Measurements from ENCODE around the gene POU6F2. TPM values are rescaled to one million over a fixed set of nuclear protein-coding genes. Genes with fewer than 3 reads are reported as not detected.

The POU6F2 gene
- total and polyA plus RNA-seq, 4 donors, result 0.38 to 1.9 (median 1.5) TPM; not detected in 1

DNA sequence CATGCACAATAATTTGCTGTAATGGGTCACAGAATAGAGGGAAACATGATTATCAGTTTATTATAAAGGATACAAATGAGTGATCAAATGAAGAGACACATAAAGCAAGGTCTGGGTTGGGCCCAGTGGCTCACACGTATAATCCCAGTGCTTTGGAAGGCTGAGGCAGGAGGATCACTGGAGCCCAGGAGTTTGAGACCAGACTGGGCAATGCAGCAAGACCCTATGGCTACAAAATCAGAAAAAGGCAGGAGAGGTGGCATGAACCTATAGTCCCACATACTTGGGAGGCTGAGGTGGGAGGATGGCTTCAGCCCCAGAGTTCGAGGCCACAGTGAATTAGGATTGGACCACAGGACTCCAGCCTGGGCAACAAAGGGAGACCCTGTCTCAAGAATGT lies 421.7 kb downstream of the POU6F2 start:
- no peaks in the 10 kb centered on the region for H3K36me3 ChIP-seq (ENCODE audit: control insufficient read depth in 1 of 2, insufficient read depth in 2 of 2, low read length in 1 of 2)
- intact Hi-C loops (cut with DNase I), result no loop called here
- H3K9me3 ChIP-seq (ENCODE audit: control insufficient read depth, low read length), result no peaks in the 10 kb centered on the region
- 86 to 91% methylated on average over 2 of the region's 2 CpGs for WGBS, 2 donors
- H3K4me3 ChIP-seq (ENCODE audit: low read length in 2 of 2), result no peak overlapping the region
- DNase-seq, result no peak
- no peaks in the 10 kb centered on the region for H3K4me1 ChIP-seq (ENCODE audit: control insufficient read depth in 1 of 2, insufficient read depth in 2 of 2, low read length in 2 of 2)
- H3K27ac ChIP-seq (ENCODE audit: low read depth in 1 of 2, low read length in 2 of 2), result no peak overlapping the region
- ATAC-seq (ENCODE audit: low FRiP score), result no peak
- no peaks in the 10 kb centered on the region for H3K27me3 ChIP-seq (ENCODE audit: control insufficient read depth in 1 of 2, insufficient read depth in 2 of 2, low read length in 1 of 2)

DNA sequence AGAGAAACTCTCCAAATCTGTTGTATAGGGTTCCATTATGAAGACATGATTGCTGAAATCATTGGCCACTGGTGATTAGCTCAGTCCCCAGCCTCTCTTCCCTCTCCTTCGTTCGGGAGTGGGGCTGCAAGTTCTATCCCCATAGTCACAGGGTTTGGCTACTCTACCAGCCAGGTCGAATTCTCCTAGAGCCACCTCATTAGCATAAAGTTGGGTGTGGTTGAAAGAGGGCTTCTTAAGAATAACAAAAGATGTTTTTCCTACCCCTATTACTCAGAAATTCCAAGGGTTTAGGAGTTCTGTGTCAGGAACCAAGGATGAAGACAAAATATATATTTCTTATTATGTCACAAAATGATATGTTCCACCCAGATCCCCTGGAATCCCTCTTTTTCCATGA lies 422.3 kb downstream of the POU6F2 start:
- no peaks in the 10 kb centered on the region for H3K4me1 ChIP-seq (ENCODE audit: control insufficient read depth in 1 of 2, insufficient read depth in 2 of 2, low read length in 2 of 2)
- H3K9me3 ChIP-seq (ENCODE audit: control insufficient read depth, low read length), result no peaks in the 10 kb centered on the region
- H3K36me3 ChIP-seq (ENCODE audit: control insufficient read depth in 1 of 2, insufficient read depth in 2 of 2, low read length in 1 of 2), result no peaks in the 10 kb centered on the region
- 61 to 69% methylated on average over 3 of the region's 3 CpGs for WGBS, 2 donors
- DNase-seq, result no peak
- intact Hi-C loops (cut with DNase I), result no loop called here
- ATAC-seq (ENCODE audit: low FRiP score), result no peak
- no peaks in the 10 kb centered on the region for H3K27me3 ChIP-seq (ENCODE audit: control insufficient read depth in 1 of 2, insufficient read depth in 2 of 2, low read length in 1 of 2)
- no peak overlapping the region for H3K27ac ChIP-seq (ENCODE audit: low read depth in 1 of 2, low read length in 2 of 2)
- no peak overlapping the region for H3K4me3 ChIP-seq (ENCODE audit: low read length in 2 of 2)

DNA sequence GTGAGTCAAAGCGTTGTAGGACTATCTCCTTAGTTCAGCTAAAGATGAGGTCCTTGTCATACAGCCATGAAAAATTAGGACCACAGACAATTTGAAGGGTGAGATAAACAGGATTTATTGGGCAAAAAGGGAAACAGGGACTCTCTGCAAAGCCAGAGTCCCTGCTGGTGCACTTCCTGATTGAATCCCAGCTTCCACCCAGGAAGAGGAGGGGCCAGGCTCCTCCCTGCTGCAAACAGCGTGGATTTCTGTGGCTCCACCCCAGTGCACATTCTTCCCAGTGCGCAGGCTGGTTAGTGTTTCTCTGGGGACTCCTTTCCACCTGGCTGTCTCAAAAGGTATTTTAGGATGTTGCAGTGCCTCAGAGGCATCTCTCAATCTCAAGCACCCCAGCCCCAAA lies 423.1 kb downstream of the POU6F2 start:
- DNase-seq (no peak), ATAC-seq (ENCODE audit: low FRiP score) (no peak)
- Histone ChIP-seq H3K9me3 (ENCODE audit: control insufficient read depth, low read length) (no peaks in the 10 kb centered on the region), H3K36me3 (ENCODE audit: control insufficient read depth in 1 of 2, insufficient read depth in 2 of 2, low read length in 1 of 2) (no peaks in the 10 kb centered on the region), H3K27ac (ENCODE audit: low read depth in 1 of 2, low read length in 2 of 2) (no peak overlapping the region), H3K27me3 (ENCODE audit: control insufficient read depth in 1 of 2, insufficient read depth in 2 of 2, low read length in 1 of 2) (no peaks in the 10 kb centered on the region), H3K4me3 (ENCODE audit: low read length in 2 of 2) (no peak overlapping the region), H3K4me1 (ENCODE audit: control insufficient read depth in 1 of 2, insufficient read depth in 2 of 2, low read length in 2 of 2) (no peaks in the 10 kb centered on the region)
- intact Hi-C loops (cut with DNase I), result no loop called here
- WGBS, 2 donors, result 76 to 78% methylated on average over 3 of the region's 3 CpGs

DNA sequence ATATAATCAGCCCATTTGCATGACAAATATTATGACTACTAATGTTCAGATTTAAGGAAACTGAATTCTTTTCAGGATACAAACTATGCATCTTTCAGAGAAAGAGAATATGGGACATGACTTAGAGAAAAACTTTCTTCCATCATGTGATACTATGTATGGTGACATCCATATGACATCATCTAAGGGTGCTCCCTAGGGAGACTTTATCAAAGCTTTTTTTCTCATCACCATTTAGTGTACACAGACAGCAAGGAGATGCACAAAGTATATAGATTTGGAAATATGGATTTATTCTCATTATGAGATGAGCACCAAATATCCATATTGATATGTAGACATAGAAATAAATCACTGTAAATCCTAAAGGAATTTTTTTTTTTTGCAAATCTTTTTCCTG lies 424.3 kb downstream of the POU6F2 start:
- Histone ChIP-seq H3K36me3 (ENCODE audit: control insufficient read depth in 1 of 2, insufficient read depth in 2 of 2, low read length in 1 of 2) (no peaks in the 10 kb centered on the region), H3K4me3 (ENCODE audit: low read length in 2 of 2) (no peak overlapping the region), H3K4me1 (ENCODE audit: control insufficient read depth in 1 of 2, insufficient read depth in 2 of 2, low read length in 2 of 2) (no peaks in the 10 kb centered on the region), H3K27me3 (ENCODE audit: control insufficient read depth in 1 of 2, insufficient read depth in 2 of 2, low read length in 1 of 2) (no peaks in the 10 kb centered on the region), H3K9me3 (ENCODE audit: control insufficient read depth, low read length) (no peaks in the 10 kb centered on the region), H3K27ac (ENCODE audit: low read depth in 1 of 2, low read length in 2 of 2) (no peak overlapping the region)
- intact Hi-C loops (cut with DNase I), result no loop called here
- no peak for DNase-seq
- no peak for ATAC-seq (ENCODE audit: low FRiP score)

DNA sequence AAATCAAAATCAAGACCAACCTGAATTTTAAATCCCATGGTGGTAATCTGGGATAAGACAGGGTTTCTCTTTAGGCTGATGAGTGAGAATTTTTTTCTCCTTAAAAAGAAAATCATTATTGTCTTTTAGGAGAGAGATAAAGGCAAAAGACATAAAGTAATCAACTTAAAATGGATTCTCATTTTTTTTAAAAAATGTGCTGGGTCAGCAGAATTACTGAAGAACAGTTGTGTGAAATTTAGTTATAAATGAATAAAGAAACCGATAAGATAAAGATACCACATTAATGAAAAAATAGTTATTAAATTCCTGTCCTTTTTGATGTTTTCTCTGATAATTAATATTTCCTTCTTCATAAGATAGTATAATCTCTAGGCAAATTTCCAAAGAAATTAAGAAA lies 427.2 kb downstream of the POU6F2 start:
- H3K9me3 ChIP-seq (ENCODE audit: control insufficient read depth, low read length), result no peaks in the 10 kb centered on the region
- H3K27ac ChIP-seq (ENCODE audit: low read depth in 1 of 2, low read length in 2 of 2), result no peak overlapping the region
- 86 to 94% methylated on average over 1 of the region's 1 CpG for WGBS, 2 donors
- intact Hi-C loops (cut with DNase I), result no loop called here
- ATAC-seq (ENCODE audit: low FRiP score), result no peak
- H3K4me3 ChIP-seq (ENCODE audit: low read length in 2 of 2), result no peak overlapping the region
- no peaks in the 10 kb centered on the region for H3K27me3 ChIP-seq (ENCODE audit: control insufficient read depth in 1 of 2, insufficient read depth in 2 of 2, low read length in 1 of 2)
- no peak for DNase-seq
- H3K4me1 ChIP-seq (ENCODE audit: control insufficient read depth in 1 of 2, insufficient read depth in 2 of 2, low read length in 2 of 2), result no peaks in the 10 kb centered on the region
- no peaks in the 10 kb centered on the region for H3K36me3 ChIP-seq (ENCODE audit: control insufficient read depth in 1 of 2, insufficient read depth in 2 of 2, low read length in 1 of 2)

DNA sequence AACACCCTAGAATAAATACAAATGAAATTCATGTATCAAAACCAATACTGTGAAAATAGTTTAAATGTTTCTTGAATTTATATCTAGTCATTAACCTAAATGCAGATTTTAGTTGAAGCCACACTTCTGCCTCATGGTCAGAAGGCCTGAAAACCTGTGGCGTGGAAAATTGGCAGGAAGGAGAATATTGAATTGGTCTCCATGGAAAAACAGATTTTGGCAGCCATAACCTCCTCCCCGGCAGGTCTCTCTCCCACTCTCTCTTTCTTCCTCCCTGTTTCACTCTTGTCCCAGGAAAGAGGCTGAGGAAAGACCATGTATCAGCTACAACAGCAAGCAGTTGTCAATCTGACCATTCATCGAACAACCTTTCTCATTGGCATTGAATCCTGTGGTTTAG lies 427.9 kb downstream of the POU6F2 start:
- no peak overlapping the region for H3K27ac ChIP-seq (ENCODE audit: low read depth in 1 of 2, low read length in 2 of 2)
- H3K27me3 ChIP-seq (ENCODE audit: control insufficient read depth in 1 of 2, insufficient read depth in 2 of 2, low read length in 1 of 2), result no peaks in the 10 kb centered on the region
- H3K36me3 ChIP-seq (ENCODE audit: control insufficient read depth in 1 of 2, insufficient read depth in 2 of 2, low read length in 1 of 2), result no peaks in the 10 kb centered on the region
- no peak for DNase-seq
- H3K9me3 ChIP-seq (ENCODE audit: control insufficient read depth, low read length), result no peaks in the 10 kb centered on the region
- WGBS, 2 donors, result 86 to 88% methylated on average over 3 of the region's 3 CpGs
- H3K4me1 ChIP-seq (ENCODE audit: control insufficient read depth in 1 of 2, insufficient read depth in 2 of 2, low read length in 2 of 2), result no peaks in the 10 kb centered on the region
- intact Hi-C loops (cut with DNase I), result no loop called here
- ATAC-seq (ENCODE audit: low FRiP score), result no peak
- H3K4me3 ChIP-seq (ENCODE audit: low read length in 2 of 2), result no peak overlapping the region

DNA sequence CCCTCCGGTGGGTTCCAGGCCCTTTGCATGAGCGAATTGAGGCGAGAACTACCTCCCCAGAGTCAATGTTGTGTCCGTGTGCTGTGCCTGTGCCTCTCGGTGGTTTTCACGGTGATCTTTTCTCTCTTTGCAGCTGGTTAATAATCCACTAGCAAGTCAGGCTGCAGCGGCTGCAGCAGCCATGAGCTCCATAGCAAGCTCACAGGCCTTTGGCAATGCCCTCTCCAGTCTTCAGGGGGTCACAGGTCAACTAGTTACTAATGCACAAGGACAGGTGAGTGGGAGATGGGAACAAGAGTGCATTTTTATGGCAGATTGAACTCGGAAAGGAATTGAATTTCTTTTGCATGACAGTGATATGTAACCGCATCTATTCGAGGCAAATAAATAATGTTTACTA lies 428.8 kb downstream of the POU6F2 start:
- H3K27me3 ChIP-seq (ENCODE audit: control insufficient read depth in 1 of 2, insufficient read depth in 2 of 2, low read length in 1 of 2), result no peaks in the 10 kb centered on the region
- DNase-seq (no peak), ATAC-seq (ENCODE audit: low FRiP score) (no peak)
- H3K27ac ChIP-seq (ENCODE audit: low read depth in 1 of 2, low read length in 2 of 2), result no peak overlapping the region
- H3K4me1 ChIP-seq (ENCODE audit: control insufficient read depth in 1 of 2, insufficient read depth in 2 of 2, low read length in 2 of 2), result no peaks in the 10 kb centered on the region
- no peak overlapping the region for H3K4me3 ChIP-seq (ENCODE audit: low read length in 2 of 2)
- intact Hi-C loops (cut with DNase I), result no loop called here
- WGBS, 2 donors, result 80 to 84% methylated on average over 10 of the region's 10 CpGs
- H3K9me3 ChIP-seq (ENCODE audit: control insufficient read depth, low read length), result no peaks in the 10 kb centered on the region
- H3K36me3 ChIP-seq (ENCODE audit: control insufficient read depth in 1 of 2, insufficient read depth in 2 of 2, low read length in 1 of 2), result no peaks in the 10 kb centered on the region

DNA sequence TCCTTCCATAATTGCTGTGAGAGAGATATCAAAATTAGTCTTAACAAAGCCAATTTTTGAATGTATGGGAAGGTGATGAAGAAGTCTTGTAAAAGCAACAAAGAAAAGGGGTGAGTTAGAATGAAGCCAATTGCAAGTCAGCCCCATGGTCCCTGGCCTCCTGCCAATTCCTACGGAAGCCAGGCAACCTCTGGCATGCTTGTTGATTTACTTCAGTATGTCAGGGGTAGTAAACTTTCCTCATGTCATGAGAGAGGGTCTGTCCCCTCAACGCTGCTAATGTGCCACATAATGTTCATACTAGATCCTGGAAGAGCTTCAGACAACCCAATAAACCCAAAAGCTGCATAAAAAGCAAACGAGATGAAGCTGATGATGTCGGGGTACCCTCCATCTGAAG lies 429.4 kb downstream of the POU6F2 start:
- intact Hi-C loops (cut with DNase I), result no loop called here
- no peak overlapping the region for H3K27ac ChIP-seq (ENCODE audit: low read depth in 1 of 2, low read length in 2 of 2)
- no peak overlapping the region for H3K4me3 ChIP-seq (ENCODE audit: low read length in 2 of 2)
- 44 to 55% methylated on average over 4 of the region's 4 CpGs for WGBS, 2 donors
- H3K4me1 ChIP-seq (ENCODE audit: control insufficient read depth in 1 of 2, insufficient read depth in 2 of 2, low read length in 2 of 2), result no peaks in the 10 kb centered on the region
- no peaks in the 10 kb centered on the region for H3K36me3 ChIP-seq (ENCODE audit: control insufficient read depth in 1 of 2, insufficient read depth in 2 of 2, low read length in 1 of 2)
- no peaks in the 10 kb centered on the region for H3K9me3 ChIP-seq (ENCODE audit: control insufficient read depth, low read length)
- ATAC-seq (ENCODE audit: low FRiP score), result no peak
- DNase-seq, result no peak
- no peaks in the 10 kb centered on the region for H3K27me3 ChIP-seq (ENCODE audit: control insufficient read depth in 1 of 2, insufficient read depth in 2 of 2, low read length in 1 of 2)

DNA sequence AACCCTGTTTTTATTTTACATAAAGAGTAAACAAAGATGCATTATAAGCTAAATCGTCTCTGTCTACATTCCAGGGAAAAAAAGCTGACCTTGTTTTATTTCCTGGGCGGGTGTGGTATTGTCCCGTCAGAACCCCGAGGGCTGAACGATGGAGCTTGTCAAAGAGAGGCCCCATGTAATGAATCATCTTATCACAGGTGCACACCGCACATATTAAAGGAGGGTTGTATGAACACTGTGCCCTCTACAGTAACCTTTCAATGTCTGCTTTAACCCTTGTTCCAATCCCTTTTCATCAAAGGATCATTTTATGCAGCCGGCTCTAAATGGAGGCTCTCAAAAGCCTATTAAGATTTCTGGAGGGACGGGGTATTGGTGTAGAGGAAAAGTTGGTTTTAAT lies 430.0 kb downstream of the POU6F2 start:
- Histone ChIP-seq H3K4me1 (ENCODE audit: control insufficient read depth in 1 of 2, insufficient read depth in 2 of 2, low read length in 2 of 2) (no peaks in the 10 kb centered on the region), H3K4me3 (ENCODE audit: low read length in 2 of 2) (no peak overlapping the region), H3K9me3 (ENCODE audit: control insufficient read depth, low read length) (no peaks in the 10 kb centered on the region), H3K36me3 (ENCODE audit: control insufficient read depth in 1 of 2, insufficient read depth in 2 of 2, low read length in 1 of 2) (no peaks in the 10 kb centered on the region), H3K27me3 (ENCODE audit: control insufficient read depth in 1 of 2, insufficient read depth in 2 of 2, low read length in 1 of 2) (no peaks in the 10 kb centered on the region), H3K27ac (ENCODE audit: low read depth in 1 of 2, low read length in 2 of 2) (no peak overlapping the region)
- intact Hi-C loops (cut with DNase I), result no loop called here
- DNase-seq (no peak), ATAC-seq (ENCODE audit: low FRiP score) (peak; percentile 35)
- 74 to 78% methylated on average over 8 of the region's 8 CpGs for WGBS, 2 donors

Measured in aorta (tissue), 5 donors.